HEK293 (cell line): ENCODE data around the gene PRSS35.

Source experiments
- MYNN ChIP-seq: fragments of 450-650 bp; formaldehyde crosslinking; IDR thresholded peaks from 2 replicates; pipeline ENCODE4 v1.5.1; 2016; ENCODE audit warnings: missing biosample characterization, missing genetic modification characterization, borderline replicate concordance
- TF ChIP-seq, protein P1 (sequence below): fragments of 450-650 bp; formaldehyde crosslinking; IDR thresholded peaks from 2 replicates; pipeline ENCODE4 v1.5.1; 2016; ENCODE audit warnings: missing biosample characterization, missing genetic modification characterization

GRCh38 chr6:83472767-83473166 lies 39.6 kb upstream of the PRSS35 start:
- no peak for TF ChIP-seq MYNN (tag by site-specific recombination)
- TF ChIP-seq, protein P1, sequence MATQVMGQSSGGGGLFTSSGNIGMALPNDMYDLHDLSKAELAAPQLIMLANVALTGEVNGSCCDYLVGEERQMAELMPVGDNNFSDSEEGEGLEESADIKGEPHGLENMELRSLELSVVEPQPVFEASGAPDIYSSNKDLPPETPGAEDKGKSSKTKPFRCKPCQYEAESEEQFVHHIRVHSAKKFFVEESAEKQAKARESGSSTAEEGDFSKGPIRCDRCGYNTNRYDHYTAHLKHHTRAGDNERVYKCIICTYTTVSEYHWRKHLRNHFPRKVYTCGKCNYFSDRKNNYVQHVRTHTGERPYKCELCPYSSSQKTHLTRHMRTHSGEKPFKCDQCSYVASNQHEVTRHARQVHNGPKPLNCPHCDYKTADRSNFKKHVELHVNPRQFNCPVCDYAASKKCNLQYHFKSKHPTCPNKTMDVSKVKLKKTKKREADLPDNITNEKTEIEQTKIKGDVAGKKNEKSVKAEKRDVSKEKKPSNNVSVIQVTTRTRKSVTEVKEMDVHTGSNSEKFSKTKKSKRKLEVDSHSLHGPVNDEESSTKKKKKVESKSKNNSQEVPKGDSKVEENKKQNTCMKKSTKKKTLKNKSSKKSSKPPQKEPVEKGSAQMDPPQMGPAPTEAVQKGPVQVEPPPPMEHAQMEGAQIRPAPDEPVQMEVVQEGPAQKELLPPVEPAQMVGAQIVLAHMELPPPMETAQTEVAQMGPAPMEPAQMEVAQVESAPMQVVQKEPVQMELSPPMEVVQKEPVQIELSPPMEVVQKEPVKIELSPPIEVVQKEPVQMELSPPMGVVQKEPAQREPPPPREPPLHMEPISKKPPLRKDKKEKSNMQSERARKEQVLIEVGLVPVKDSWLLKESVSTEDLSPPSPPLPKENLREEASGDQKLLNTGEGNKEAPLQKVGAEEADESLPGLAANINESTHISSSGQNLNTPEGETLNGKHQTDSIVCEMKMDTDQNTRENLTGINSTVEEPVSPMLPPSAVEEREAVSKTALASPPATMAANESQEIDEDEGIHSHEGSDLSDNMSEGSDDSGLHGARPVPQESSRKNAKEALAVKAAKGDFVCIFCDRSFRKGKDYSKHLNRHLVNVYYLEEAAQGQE (tag by site-specific recombination) = no peak
